GM12891 (cell line): ENCODE results near the gene B4GALNT1.

Experiments
- POLR2A ChIP-seq: IDR thresholded peaks from 2 replicates; pipeline ENCODE4 v1.6.1; 2011; ENCODE audit warnings: low read depth, low read length, control low read depth
- POLR2AphosphoS5 ChIP-seq: IDR thresholded peaks from 2 replicates; pipeline ENCODE4 v1.6.1; 2011; ENCODE audit warnings: low read depth, low read length, control low read depth
- SPI1 ChIP-seq: IDR thresholded peaks from 2 replicates; pipeline ENCODE4 v1.6.1; 2011; ENCODE audit warnings: low read depth, low read length, control low read depth
- TAF1 ChIP-seq: IDR thresholded peaks from 2 replicates; pipeline ENCODE4 v1.6.1; 2011; ENCODE audit warnings: low read depth, low read length, control low read depth

- no peak for TF ChIP-seq POLR2AphosphoS5
- no peak for TF ChIP-seq POLR2A
- no peak for TF ChIP-seq TAF1
- no peak for TF ChIP-seq SPI1
Measured at GRCh38 chr12:57629897-57630471, 3.0 kb downstream of the B4GALNT1 start.
